Measurements from ENCODE around the gene ANKRD11.
A peak's percentile ranks its signal among the peaks of the same experiment; 100 is the strongest.
"Not testable (repeated sequence)": the region's sequence is repeated elsewhere in the genome, so short reads cannot be mapped to it uniquely, and the experiment has no call there.

The ANKRD11 gene

DNA sequence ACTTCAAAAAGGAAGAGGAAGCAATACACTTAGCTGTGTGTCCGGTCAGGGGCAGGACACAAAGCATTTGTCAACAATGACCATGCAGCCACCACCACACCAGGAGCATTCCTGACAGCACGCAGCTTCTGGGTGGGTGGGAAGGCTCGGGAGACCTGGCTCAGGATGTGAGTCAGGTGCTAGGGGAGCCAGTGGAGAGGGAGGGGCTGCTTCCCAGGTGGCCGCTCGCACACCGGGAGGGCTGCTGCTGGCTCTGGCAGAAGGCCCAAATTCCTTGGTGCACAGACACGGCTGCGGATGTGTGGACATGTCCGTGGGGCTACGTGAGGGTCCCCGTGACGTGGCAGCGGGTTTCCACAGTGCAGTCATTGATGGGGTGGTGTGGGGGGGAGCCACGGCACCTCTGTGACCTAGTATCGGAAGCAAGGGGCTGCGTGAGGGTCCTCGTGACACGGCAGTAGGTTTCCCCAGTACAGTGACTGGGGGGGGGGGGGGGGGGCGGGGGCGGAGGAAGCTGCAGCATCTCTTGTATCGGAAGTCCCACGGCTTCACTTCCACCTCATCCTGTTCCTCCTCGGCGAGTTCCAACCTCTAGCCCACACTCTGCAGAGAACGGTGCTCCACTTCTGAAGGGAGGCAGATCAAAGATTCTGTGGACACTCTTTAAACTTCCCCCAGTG lies 160.0 kb downstream of the ANKRD11 start:
- no peak for DNase-seq (ENCODE audit: low read depth in 2 of 2)

DNA sequence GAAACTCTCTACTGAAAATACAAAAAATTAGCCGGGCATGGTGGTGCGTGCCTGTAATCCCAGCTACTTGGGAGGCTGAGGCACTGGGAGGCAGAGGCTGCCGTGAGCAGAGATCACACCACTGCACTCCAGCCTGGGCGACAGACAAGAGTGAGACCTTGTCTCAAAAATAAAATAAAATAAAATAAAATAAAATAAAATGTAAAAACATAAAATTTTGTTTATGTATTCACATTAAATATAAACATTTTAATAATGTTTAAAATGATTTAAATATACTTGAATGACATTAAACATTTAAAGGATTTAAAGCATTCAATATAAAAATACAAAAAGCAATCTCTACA lies 160.6 kb downstream of the ANKRD11 start:
- not testable (repeated sequence) for DNase-seq (ENCODE audit: low read depth in 2 of 2)

DNA sequence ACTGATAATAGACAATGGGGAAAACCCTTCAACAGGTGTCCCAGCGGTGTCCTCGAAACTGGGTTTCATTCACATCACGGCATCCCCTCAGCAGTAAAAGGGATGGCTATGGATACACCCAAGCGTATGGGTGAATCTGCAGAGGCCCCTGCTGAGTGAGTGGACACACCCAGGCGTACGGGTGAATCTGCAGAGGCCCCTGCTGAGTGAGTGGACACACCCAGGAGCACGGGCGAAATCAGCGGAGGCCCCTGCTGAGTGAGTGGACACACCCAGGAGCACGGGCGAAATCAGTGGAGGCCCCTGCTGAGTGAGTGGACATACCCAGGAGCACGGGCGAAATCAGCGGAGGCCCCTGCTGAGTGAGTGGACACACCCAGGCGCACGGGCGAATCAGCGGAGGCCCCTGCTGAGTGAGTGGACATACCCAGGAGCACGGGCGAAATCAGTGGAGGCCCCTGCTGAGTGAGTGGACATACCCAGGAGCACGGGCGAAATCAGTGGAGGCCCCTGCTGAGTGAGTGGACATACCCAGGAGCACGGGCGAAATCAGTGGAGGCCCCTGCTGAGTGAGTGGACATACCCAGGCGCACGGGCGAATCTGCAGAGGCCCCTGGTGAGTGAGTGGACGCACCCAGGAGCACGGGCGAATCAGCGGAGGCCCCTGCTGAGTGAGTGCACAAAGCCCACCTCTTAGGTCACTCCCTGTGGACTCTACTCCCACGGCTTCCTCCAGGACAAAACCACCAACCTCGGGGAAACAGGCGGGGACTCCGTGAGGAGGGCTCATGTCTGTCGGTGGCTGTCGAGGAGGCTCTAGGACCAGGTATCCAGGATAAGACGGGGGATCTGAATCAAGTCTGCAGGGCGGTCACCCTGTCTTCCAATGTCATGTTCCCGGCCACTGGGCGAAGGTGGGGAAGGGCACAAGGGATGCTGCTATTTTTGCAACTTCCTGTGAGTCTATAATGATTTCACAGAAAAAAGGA lies 161.7 kb downstream of the ANKRD11 start:
- not testable (repeated sequence) for DNase-seq (ENCODE audit: low read depth in 2 of 2)

DNA sequence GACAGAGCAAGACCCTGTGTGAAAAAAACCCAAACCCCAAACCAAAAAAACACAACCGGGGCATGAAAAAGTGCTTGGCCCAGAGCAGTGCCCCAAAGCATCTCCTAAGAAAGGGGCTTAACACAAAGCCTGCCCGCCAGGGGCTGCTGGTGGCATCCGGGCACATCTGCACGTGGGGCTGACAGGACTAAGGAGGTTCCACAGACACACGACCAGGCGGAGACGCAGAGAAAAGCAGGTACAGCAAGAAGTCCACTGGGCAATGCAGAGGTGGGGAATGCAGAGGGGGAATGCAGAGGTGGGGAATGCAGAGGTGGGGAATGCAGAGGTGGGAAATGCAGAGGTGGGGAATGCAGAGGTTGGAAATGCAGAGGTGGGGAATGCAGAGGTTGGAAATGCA lies 163.6 kb downstream of the ANKRD11 start:
- no peak for DNase-seq (ENCODE audit: low read depth in 2 of 2)

DNA sequence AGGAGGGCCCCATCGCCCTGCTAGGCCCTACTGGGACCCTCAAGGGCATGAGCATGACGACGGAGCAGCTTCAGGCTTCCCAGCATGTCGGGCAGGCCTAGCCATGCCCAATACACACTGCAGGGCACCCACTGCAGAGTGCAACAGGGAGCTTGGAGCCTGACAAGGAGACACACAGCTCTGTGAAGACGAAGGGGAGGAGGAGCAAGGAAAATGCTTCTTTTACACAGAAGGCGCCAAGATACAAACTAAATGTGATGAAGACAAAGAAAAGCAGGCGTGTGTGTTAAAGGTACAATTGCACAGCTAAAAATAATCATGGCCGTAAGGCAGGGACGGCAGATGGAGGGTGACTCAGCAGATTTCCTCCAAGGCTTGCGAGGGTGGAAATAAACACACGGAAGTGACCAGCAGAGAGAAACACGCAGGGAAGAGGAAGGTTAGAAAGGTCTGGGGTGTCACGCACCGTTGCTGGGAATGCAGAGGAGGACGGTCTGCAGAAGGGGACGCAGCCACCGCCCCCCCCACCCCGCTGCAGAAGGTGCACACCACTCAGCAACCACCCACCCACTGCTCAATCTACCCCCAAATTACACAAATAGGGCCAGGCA lies 164.4 kb downstream of the ANKRD11 start:
- DNase-seq (ENCODE audit: low read depth in 2 of 2) = no peak

DNA sequence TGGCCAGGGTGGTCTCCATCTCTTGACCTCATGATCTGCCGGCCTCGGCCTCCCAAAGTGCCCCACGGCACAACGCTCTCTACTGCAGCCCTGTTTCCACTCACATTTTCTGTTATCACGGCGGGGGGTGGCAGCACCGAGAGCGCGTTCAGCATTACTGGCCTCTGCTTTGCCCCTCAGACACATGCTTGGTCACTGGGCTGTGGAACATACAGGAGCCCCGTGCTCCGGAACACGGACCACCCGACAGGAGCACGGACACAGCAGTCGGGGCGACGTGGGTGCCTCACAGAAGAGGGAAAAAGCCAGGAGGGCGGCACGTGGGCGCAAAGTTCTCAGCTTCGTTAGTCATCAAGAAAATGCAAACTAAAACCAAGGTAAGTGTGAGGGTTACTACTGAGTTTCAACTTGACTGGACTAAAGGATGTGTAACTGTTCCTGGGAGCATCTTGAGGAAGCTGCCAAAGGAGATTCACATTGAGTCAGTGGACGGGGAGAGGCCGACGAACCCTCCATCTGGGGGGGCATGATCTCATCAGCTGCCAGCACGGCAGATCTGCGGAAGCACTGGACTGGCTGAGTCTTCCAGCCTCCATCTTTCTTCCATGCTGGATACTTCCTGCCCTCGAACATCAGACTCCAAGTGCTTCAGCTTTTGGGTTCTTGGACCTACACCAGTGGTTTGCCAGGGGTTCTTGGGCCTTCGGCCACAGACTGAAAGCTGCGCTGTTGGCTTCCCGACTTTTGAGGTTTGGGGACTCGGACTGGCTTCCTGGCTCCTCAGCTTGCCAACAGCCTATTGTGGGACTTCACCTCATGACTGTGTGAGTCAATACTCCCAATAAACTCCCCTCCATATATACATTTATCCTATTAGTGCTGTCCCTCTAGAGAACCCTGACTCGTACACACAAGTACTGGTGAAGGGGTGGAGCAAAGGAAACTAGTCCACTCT lies 166.0 kb downstream of the ANKRD11 start:
- no peak for DNase-seq (ENCODE audit: low read depth in 2 of 2)

DNA sequence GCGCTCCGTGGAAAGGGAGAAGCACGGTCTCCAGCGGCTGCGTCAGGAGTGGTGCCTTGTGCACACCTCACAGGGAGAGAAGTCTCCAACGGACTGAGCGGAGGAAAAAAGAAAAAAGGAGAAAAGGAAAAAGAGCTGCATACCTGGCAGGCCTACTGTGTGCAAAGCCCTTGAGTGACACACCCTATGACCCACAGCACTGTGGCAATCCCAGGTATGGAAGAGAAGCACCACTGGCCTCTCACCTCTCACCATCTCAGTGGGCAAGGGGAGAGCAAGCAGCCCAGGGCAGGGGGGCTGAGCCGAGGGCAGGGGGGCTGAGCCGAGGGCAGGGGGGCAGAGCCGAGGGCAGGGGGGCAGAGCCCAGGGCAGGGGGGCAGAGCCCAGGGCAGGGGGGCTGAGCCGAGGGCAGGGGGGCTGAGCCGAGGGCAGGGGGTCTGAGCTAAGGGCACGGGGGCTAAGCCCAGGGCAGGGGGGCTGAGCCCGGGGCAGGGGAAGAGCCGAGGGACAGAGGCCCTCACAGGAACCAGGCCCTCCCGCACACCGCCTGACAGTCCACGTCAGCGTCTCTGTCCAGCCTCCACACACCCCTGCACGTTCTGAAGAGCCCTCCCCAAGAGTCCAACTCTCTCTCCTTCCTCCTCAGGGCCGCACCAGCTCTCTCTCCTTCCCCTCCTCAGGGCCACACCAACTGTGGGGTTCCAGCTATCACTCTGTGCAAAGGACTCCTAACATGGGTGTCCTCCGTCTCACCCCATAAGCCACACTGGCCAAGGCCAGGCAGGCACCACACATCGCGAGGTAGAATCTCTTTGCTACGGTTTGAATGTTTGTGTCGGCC lies 167.0 kb downstream of the ANKRD11 start:
- DNase-seq (ENCODE audit: low read depth in 2 of 2) = no peak

DNA sequence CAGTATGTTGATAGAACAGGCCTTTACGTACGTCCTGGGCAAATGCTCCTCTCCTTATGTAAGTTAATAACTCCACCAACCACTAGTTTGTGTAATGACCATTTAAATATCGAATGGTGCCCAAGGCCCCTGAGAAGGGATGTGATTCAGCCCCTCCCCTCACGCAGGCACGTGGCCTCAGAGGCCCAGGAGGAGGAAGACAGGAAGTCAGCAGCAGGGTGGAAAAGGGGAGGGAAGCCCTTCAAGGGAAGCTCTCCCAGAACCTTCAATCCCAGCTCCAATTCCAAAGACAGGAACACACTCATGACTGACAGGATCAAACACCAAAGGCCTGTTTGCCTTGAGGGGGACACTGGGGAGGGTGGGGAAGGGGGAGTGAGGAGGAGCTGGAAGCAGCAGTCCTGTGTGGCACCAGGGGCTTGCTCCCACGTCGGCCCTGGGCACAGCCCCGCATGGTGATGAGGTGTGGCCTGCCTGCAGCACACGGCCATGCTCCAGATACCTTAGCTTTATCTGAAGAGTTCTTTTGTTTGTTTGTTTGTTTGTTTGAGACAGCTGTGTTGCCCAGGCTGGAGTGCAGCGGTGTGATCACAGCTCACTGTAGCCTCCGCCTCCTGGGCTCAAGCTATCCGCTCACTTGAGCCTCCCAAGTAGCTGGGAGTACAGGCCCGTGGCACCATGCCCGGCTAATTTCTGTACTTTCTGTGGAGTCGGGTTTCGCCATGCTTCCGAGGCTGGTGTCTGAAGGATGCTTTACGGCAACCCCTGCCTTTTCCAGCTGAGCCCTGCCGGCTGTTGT lies 167.8 kb downstream of the ANKRD11 start:
- no peak for DNase-seq (ENCODE audit: low read depth in 2 of 2)

DNA sequence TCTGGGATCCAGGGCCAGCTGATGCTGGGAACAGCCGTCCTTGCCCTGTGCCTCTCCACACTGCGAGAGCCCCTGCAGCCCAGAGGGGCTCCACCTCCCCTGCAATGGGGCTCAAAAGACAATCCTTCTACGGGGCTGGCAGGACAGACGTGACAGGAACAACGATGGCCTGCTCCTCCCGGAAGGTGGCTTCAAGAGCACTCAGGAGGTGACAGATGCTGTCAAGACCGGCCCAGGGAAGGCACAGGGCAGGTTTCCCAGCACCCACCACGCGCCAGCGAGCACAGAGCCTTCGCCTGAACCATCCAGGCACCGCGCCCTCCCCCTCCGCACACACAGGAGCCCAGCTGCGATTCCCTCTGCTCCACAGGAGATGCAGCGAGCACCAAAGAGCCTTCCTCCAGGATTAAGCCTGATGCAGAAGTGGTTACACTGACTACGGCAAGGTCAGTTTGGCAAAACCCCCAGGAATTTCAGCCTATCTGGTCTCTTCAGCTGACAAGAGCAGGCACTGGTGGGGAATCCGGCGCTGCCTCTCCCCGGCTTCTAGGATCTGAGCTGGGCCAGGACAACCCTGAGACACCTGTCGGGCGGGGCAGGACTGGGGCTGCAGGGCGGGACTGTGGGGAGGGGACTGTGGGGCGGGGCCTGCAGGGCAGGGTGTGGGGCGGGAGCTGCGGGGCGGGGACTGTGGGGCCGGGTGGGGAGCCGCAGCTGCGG lies 169.4 kb downstream of the ANKRD11 start:
- DNase-seq (ENCODE audit: low read depth in 2 of 2) = no peak

DNA sequence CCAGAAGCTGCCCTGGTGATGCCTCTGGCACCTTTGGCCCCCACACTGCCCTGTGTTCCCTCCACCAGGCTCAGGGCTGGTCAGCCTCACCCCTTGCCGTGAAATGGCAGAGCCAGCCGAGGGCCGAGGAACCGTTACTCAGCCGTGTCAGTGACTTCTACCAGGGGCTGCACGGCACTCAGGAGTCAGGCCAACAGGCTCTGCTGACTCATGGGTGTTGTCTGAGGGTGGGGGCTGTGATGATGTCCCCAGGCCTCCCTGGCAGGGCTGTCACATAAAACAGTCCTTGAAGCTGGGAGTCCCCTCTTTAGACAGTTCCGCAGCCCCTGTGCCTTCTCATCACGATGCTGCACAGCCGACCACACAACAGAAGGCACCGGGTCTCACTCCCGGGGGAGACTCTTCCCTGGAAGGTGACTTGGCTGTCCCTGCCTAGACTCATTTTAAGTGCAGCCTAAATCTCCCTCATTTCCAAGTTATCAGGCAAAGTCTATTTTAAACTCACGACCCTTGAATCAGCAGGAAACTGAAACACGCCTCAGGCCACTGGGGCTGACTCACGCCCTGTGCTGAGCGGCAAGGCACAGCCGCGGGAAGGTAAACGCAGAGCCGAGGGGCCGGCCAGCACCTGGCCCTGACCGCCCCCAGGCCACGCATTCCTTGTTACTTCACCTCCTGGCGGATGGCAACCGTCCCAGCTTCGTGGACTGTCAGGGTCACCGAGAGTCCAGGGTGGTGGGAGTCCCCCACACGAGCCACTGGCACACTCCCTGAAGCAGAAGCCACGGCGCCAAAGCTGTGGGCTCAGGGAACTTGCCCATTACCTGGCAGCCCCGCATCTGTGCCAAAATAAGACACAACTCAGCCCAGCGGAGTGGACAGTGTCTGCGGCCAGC lies 170.2 kb downstream of the ANKRD11 start:
- peak in 1 of 2 donors; percentile 27 for DNase-seq (ENCODE audit: low read depth in 2 of 2)

DNA sequence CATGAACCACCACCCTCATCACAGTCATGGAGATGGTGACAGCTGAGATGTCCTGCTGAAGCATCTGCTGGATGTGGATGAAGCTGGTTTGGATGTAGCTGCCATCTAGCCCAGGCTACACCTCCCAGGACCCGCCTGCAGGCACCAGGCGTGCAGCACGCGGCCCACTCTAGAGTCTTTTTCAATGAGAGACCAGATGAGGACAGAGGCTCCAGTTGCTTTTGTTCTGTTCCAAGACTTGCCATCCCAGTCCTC lies 170.8 kb downstream of the ANKRD11 start:
- DNase-seq (ENCODE audit: low read depth in 2 of 2) = no peak

DNA sequence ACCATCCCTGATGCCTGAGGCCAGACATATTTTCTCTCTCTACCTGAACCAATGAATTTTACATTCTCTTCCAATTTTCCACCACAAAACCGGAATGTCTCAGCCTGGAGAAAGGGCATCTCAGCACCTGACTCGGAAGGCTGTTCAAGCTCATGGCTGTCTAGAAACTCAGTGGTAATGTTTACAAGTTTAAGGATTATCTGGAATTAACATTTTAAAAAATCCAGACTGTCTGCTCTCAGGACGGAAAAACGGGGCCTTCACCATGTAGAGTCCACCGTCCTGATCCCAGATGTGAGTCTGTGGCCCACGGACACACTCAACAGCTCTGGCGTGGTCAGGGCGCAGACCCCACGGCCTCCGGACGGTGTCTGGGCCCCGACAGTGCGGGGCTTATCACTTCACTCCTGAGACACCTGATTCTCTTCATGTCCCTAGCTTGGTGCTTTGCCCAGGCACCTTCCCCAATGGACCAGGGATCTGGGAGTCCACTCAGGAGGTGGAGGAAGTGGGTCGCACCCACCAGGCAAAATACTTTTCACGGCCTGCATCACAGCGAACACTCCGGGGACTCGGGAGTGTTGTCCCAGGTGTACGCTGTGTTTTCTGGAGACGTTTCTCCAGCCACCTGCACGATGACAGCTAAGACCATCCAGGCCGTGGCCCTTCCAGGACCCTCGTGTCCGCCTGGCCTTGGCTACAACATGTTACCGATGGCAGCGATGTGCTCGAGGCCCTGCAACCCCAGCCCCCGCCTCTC lies 171.3 kb downstream of the ANKRD11 start:
- no peak for DNase-seq (ENCODE audit: low read depth in 2 of 2)

DNA sequence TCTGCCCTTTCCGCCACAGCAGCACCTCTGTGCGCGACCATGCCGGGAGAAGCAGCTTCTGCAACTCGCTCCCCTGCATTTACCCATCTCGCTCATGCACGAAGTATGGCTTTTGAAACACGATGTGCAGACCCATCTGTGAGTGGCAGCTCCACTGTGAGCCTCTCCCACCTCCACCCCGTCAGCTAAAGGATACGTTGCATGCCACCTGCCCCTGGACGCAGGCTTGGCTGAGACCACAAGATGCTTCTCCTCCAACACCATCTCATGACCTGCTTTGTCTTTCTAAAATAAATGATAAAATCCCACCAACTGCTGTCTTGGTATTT lies 172.0 kb downstream of the ANKRD11 start:
- no peak for DNase-seq (ENCODE audit: low read depth in 2 of 2)

DNA sequence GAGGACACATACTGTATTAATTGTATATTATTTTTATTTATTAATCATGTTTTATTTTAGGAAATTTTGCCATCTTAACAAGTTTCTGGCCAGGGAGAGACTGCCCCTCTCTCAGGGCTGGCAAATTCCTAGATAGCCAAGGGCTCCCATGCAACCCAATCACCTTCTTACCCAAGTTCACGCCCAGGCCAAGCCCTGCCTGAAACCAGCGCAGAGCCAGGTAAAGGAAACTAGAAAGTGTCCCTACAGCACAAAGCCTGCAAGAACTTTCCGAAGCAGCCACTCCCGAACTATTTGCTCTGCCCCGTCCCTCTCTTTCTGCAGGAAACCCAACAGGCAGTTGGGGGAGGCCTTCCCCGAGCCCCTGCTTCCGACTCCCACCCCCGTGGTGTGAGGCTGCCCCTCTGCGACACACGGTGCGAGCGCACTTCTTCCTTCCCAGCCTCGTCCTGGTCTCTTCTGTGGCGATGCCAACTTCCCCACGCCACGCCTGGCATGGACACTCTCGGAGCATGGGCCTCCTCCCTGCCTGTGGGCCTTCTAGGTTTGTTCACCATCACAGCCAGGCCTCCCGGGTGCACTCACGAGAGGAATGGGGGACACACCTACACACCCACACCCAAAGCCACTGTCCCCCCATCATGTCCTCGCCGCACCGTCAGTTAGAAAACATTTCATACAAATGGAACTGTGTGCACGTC lies 172.5 kb downstream of the ANKRD11 start:
- no peak for DNase-seq (ENCODE audit: low read depth in 2 of 2)

DNA sequence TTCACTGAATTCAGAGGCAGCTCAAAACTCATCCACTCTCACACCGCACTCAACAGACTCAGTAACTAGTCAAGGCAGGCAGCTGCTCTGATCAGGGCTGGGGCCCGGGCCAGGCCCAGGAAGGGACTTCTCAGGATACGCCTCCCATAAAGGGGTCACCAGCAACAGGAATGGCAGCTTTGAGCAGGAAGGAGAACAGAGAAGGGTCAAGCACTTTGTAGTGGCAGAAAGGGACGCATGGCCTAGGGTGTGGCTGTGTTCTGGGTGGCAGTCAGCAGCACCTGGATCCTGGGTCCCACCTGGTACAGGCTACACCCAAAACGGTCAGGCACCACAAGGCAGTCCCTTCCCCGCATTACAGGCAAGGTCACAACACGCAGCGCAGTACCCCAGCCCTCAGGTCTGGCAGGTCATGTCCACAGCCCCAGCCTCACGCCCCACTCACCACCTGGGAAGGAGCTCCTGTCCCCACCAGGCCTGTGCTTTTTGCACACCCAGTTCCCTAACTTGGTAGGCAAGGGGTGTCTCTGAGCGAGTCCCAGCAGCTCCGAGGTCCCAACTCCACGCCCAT lies 173.2 kb downstream of the ANKRD11 start:
- no peak for DNase-seq (ENCODE audit: low read depth in 2 of 2)

DNA sequence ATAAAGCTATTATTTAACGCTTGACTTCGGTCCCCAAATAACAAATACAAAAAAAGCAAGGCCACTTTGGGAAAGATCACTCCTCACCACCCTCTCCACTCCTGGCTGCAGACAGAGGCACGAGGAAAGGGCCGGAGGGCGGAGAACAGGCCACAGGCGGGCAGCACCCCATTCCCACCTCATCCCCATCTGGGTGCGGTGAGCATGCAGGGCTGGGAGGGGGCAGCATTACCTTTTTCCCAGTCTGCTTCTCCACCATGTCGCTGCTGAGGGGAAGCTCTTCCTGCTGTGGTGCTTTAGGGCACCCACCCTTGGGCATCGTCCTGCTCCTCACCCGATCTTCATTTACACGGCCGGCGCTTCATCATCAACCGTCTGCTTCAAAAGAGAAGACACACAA lies 173.7 kb downstream of the ANKRD11 start:
- no peak for DNase-seq (ENCODE audit: low read depth in 2 of 2)
